Large intestine (tissue), 3 donors: ENCODE measurements around the gene KCNQ5. TPM values are rescaled to one million over a fixed set of nuclear protein-coding genes. Genes with fewer than 3 reads are reported as not detected.

ENCODE experiments used
- DNase-seq, 2 donors: peaks; one replicate each; pipeline versions ENCODE4 v3.0.0 to v3.0.0-alpha.2; 2013
- H3K27ac ChIP-seq: one replicate; pipeline ENCODE4 v1.5.1; 2013; ENCODE audit warnings: low read length
- H3K27me3 ChIP-seq: 2 replicates; pipeline ENCODE4 v1.6.1; 2013; ENCODE audit warnings: low read length; ENCODE audit not compliant: control insufficient read depth, insufficient read depth
- H3K36me3 ChIP-seq: 2 replicates; pipeline ENCODE4 v1.6.1; 2013; ENCODE audit warnings: low read length; ENCODE audit not compliant: control insufficient read depth, insufficient read depth
- H3K4me1 ChIP-seq: one replicate; pipeline ENCODE4 v1.6.1; 2013; ENCODE audit warnings: low read length; ENCODE audit not compliant: control insufficient read depth, insufficient read depth
- H3K4me3 ChIP-seq: one replicate; pipeline ENCODE4 v1.5.1; 2013; ENCODE audit warnings: low read length
- H3K9me3 ChIP-seq: one replicate; pipeline ENCODE4 v1.6.1; 2013; ENCODE audit warnings: mild to moderate bottlenecking, low read depth, low read length, moderate library complexity; ENCODE audit not compliant: control insufficient read depth
- WGBS: methylation state at CpG from one replicate; pipeline ENCODE4 v1.1.5; 2013; ENCODE audit warnings: low lambda C conversion rate; ENCODE audit not compliant: insufficient coverage; 5-methylcytosine and 5-hydroxymethylcytosine counted together
- polyA plus RNA-seq: library from polyadenylated mRNA; unstranded; fragments of 120-200 nt; gene quantifications from one replicate; pipeline ENCODE4 v1.2.1, GENCODE V29; 2013

Gene KCNQ5
- polyA plus RNA-seq, 1 donor, result 3.4 TPM

DNA sequence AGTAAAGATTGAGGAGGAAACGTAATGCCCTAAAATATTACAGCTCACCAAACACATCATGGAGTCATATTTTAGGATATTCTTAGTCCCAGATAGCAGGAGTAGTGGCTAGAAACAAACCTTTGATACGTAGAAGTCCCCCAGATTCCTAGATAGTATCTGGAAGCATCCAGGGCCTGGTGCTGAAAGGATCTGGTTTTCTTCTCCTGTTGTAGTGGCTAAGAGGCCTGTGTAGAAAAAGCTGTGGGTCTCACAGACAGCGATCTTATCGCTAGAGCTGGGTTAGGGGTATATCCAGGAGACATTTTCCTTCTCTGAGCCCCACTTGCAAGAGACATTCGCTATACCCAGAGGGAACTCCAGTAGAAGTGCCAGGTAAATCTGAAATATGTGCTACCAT is 139.9 kb downstream of the KCNQ5 start:
- H3K9me3 ChIP-seq, result no peaks in the 10 kb centered on the region
- 90% methylated on average over 2 of the region's 5 CpGs for WGBS
- no peaks in the 10 kb centered on the region for H3K27me3 ChIP-seq
- H3K27ac ChIP-seq, result no peak overlapping the region
- no peaks in the 10 kb centered on the region for H3K36me3 ChIP-seq
- H3K4me3 ChIP-seq, result no peak overlapping the region
- no peak for DNase-seq
- no peaks in the 10 kb centered on the region for H3K4me1 ChIP-seq

DNA sequence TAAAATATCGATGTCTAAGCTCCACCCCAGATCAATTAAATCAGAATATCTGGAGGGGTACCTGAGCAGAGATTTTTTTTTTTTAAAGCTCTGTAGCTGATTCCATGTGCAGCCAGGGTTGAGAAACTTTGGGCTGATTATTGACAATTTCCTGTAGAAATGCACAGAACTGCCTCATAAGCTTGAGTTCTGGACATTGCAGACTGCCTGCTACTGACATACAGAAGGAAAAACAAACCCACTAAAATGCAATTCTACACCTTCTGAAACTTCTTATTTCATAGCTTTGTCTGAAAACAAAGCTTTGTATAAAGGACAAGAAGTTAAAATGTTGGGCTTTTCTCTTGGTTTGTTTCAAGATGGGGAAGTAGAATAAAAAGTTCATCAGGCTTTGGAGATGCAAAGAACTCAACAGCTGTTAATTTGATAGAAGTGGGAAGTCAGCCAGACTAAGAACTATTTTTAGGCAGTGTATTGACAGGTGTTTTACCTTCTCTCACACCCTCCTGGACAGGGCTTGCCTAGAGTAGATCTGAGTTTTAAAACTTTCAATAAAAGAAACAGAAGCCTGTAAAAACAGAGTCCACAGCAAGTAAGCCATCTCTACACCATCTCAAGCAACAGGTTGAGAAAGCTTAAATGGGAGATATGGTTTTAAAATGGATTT is 147.7 kb downstream of the KCNQ5 start:
- Histone ChIP-seq H3K27me3 (no peaks in the 10 kb centered on the region), H3K27ac (no peak overlapping the region), H3K4me3 (no peak overlapping the region), H3K36me3 (no peaks in the 10 kb centered on the region), H3K9me3 (no peaks in the 10 kb centered on the region), H3K4me1 (no peaks in the 10 kb centered on the region)
- no peak for DNase-seq
- no CpG with 5 or more reads among the region's 1 CpG for WGBS

DNA sequence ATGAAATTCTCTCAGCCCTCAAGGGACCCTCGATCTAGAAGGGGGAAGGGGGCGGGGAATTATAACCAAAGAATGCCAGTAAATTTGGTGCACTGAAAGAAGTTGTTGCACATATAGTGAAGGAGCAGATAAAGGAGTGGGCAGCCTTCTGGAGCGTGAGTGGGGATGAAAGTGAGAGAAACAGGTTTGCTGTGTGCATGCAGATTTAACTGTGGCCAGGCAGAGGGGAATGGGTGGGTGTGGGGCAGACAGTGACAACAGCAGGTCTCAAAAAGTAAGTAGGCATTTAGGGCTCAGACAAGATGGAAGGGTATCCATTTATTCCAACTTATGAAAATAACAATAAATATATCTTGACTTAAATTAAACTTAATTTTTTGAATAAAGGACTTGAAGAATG is 149.1 kb downstream of the KCNQ5 start:
- Histone ChIP-seq H3K27ac (no peak overlapping the region), H3K27me3 (no peaks in the 10 kb centered on the region), H3K36me3 (no peaks in the 10 kb centered on the region), H3K9me3 (no peaks in the 10 kb centered on the region), H3K4me1 (no peaks in the 10 kb centered on the region), H3K4me3 (no peak overlapping the region)
- no peak for DNase-seq
- WGBS, result 90% methylated on average over 2 of the region's 3 CpGs

DNA sequence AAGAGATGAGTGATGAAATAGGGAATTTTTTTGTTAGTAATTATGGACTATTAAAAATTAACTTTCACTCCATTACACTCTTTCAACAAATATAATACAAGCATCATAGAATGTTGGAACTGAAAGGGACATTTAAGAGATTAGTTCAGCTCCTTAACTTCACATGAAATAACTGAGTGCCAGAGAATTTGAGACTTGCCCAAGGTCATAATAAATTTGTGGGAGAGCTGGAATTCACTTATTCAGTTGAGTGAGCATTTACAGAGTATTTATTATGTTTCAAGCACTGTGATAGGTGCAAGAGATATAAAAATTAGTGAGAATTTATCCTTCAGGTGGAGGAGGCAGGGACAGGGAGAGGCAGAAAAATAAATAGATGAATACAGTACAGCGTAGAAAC is 154.6 kb downstream of the KCNQ5 start:
- WGBS, result no CpG with 5 or more reads among the region's 1 CpG
- no peaks in the 10 kb centered on the region for H3K27me3 ChIP-seq
- no peaks in the 10 kb centered on the region for H3K36me3 ChIP-seq
- no peak overlapping the region for H3K4me3 ChIP-seq
- DNase-seq, result no peak
- H3K27ac ChIP-seq, result no peak overlapping the region
- H3K4me1 ChIP-seq, result no peaks in the 10 kb centered on the region
- H3K9me3 ChIP-seq, result no peaks in the 10 kb centered on the region

DNA sequence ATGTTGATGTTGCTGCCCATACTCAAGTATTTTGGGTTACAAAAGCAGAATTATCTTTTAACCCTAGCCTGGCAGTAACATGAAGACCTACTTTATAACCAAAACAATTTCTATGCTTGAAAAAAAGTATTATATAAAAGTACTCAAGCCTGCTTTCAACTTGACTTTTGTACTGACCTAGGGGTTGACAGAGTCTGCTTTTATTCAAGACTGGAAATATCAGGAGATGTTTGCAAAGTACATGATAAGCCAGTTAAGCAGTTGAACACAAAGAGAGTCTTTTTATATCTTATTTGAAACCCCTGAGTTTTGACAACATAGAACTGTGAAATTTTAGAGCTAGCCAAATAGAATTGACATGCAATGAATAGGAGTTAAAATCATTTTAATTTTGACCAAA is 159.8 kb downstream of the KCNQ5 start:
- Histone ChIP-seq H3K4me3 (no peak overlapping the region), H3K9me3 (no peaks in the 10 kb centered on the region), H3K27ac (no peak overlapping the region), H3K36me3 (no peaks in the 10 kb centered on the region), H3K4me1 (no peaks in the 10 kb centered on the region), H3K27me3 (no peaks in the 10 kb centered on the region)
- no peak for DNase-seq

DNA sequence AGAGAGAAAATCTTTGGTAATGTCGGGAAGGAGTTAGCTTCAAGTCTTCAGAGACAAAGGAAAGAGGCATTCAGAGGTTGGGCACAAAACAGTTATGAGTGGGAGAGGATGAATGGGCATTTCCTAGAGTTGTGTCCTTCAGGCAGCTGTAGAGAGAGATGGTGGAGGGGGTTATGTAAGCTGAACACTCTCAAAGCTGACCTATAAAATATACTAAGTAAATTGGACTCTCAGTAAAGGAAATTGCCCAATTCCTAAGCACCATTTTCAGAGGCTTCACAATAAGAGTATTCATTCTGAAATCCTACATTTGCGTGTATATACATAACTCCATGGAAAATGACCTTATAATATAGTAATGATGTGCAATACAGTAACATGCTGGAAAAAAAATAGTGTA is 161.2 kb downstream of the KCNQ5 start:
- H3K27me3 ChIP-seq, result no peaks in the 10 kb centered on the region
- 100% methylated on average over 2 of the region's 2 CpGs for WGBS
- H3K4me3 ChIP-seq, result no peak overlapping the region
- no peaks in the 10 kb centered on the region for H3K9me3 ChIP-seq
- no peaks in the 10 kb centered on the region for H3K36me3 ChIP-seq
- H3K27ac ChIP-seq, result no peak overlapping the region
- no peaks in the 10 kb centered on the region for H3K4me1 ChIP-seq
- no peak for DNase-seq

DNA sequence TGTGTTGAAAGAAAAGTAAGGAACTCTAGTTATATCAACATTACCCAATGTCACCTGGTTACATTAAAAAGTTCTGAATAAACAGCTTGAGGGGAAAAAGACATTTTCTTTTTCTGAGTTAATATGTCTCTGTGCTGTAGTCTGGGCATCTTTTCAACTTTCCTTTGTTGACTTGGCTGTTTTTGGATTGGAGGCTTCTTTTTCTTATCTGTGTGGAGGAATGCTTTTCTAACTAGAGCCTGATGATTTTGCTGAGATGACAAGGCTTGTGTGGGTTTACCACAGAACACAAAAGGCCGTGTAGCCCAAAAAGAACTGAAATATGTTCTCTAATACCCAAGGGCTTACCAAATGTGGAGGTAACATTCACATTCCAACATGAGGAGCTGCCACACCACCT is 161.8 kb downstream of the KCNQ5 start:
- no peaks in the 10 kb centered on the region for H3K36me3 ChIP-seq
- no peaks in the 10 kb centered on the region for H3K4me1 ChIP-seq
- H3K27me3 ChIP-seq, result no peaks in the 10 kb centered on the region
- WGBS, result no CpG with 5 or more reads among the region's 1 CpG
- H3K9me3 ChIP-seq, result no peaks in the 10 kb centered on the region
- no peak overlapping the region for H3K27ac ChIP-seq
- no peak overlapping the region for H3K4me3 ChIP-seq
- DNase-seq, result no peak

DNA sequence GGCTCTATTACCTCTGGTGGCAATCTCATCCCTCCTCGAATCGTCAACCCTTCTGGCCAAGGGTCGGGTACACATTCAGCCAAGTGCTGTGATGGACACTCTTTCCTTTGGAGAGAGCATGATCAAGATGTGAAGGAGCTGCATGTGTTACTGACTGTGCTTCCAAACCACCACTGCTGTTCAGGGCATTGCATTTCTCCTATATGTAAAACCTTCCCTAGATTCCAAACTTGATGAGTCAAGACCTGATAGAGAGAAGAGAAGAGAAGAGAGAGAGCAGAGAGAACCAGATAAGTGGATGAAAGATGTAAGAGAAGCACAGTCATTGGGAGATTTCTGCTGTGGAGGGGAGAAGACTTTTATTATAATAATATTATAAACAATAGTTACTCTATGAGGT is 162.2 kb downstream of the KCNQ5 start:
- H3K27ac ChIP-seq, result no peak overlapping the region

DNA sequence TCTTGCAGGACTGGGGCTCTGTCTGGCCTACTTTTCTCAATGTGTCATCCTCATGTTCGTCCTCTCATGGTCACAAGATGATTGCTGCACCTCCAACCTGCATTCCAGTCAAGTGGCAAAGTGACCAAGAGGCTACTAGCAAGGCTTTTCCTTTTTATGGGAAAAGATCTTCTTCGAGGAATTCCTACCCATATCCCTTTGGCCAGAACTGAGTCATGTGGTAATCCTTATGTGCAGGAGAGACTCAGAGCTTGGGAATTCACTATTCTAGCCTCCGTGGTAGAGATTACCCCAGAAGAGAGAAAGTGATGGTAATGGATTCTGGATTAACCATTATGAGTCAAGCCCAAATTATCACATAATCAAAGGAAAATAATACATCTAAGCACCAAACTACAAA is 162.7 kb downstream of the KCNQ5 start:
- no peak overlapping the region for H3K27ac ChIP-seq
- no peaks in the 10 kb centered on the region for H3K36me3 ChIP-seq
- H3K27me3 ChIP-seq, result no peaks in the 10 kb centered on the region
- no peaks in the 10 kb centered on the region for H3K9me3 ChIP-seq
- H3K4me3 ChIP-seq, result no peak overlapping the region
- H3K4me1 ChIP-seq, result no peaks in the 10 kb centered on the region
- DNase-seq, result no peak
- 75% methylated on average over 2 of the region's 3 CpGs for WGBS

More for the DNA sequence above, 162.2 kb downstream of the KCNQ5 start:
- H3K36me3 ChIP-seq, result no peaks in the 10 kb centered on the region
- no CpG with 5 or more reads among the region's 3 CpGs for WGBS
- DNase-seq, result no peak
- H3K27me3 ChIP-seq, result no peaks in the 10 kb centered on the region
- no peaks in the 10 kb centered on the region for H3K9me3 ChIP-seq
- H3K4me1 ChIP-seq, result no peaks in the 10 kb centered on the region
- H3K4me3 ChIP-seq, result no peak overlapping the region

DNA sequence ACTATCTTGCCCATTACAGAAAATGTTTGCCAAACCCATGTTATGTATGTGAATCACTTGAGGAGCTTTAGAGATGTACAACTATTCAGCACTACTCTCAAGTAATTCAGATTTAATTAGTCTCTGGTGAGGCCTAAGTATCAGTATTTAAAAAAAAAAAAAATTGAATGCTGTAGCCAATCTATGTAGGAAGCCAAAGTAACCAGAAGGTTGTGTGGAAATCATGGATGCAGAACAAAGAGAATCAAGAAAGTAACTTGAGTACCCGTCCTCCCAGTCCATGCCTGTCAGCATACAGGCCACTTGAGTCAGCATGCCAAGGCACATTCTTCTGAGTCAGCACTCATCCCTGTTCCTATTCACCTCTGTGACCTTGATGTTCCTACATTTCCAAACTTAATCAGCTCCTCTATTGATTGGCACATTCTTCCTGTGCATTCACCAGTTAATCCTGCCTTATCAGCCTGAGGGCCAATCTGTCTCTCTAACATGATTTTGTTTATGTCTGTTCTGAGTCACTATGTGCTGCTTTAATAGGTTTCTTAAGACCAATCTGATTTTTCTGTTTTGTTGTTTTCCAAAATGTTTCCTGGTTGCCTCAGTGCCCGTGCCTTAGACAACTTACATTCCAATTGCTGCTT is 165.6 kb downstream of the KCNQ5 start:
- H3K27me3 ChIP-seq, result no peaks in the 10 kb centered on the region
- H3K4me3 ChIP-seq, result no peak overlapping the region
- DNase-seq, result no peak
- WGBS, result no CpG with 5 or more reads among the region's 2 CpGs
- H3K9me3 ChIP-seq, result no peaks in the 10 kb centered on the region
- no peaks in the 10 kb centered on the region for H3K4me1 ChIP-seq
- no peak overlapping the region for H3K27ac ChIP-seq
- H3K36me3 ChIP-seq, result no peaks in the 10 kb centered on the region

DNA sequence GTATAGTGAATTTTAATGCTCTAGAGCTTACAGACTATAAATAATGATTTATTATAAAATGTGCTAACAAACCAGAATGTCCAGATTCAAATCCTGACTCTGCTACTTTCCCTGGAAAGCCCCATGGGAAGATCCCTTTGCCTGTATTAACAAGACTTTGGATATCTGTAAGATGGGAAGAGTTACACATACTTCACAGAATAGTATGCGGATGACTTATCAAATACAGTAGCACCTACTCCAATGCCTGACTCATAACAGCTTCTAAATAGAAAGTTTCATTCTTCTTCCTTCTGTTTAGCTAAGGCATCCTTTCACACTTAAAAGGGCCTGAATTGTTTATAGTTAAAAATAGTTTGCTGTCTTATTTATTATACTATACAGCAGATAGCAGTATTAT is 166.3 kb downstream of the KCNQ5 start:
- H3K27ac ChIP-seq, result no peak overlapping the region
- H3K27me3 ChIP-seq, result no peaks in the 10 kb centered on the region
- DNase-seq, result no peak
- no peaks in the 10 kb centered on the region for H3K4me1 ChIP-seq
- H3K9me3 ChIP-seq, result no peaks in the 10 kb centered on the region
- no peaks in the 10 kb centered on the region for H3K36me3 ChIP-seq
- H3K4me3 ChIP-seq, result no peak overlapping the region
- no CpG with 5 or more reads among the region's 1 CpG for WGBS
